ENCODE measurements around the gene UGT1A8.
"Not testable (repeated sequence)": the region's sequence is repeated elsewhere in the genome, so short reads cannot be mapped to it uniquely, and the experiment has no call there.

Gene UGT1A8

GRCh38 chr2:233745073-233745755 is 127.8 kb downstream of the UGT1A8 start:
- Histone ChIP-seq H3K27ac (no peak overlapping the region), H3K27me3 (replicated peaks) (no peaks in the 10 kb centered on the region), H3K4me3 (ENCODE audit: low read depth, low read length) (no peak overlapping the region), H3K36me3 (replicated peaks) (no peaks in the 10 kb centered on the region)
- no peak for TF ChIP-seq CTCF (IDR thresholded peaks at IDR 0.05; ENCODE audit: low read depth, low read length, missing control alignments)
- in situ Hi-C loops (cut with HindIII; ENCODE audit: low pct_ligation_motif_present, low sequenced_read_pairs): no loop called here
- DNase-seq: no peak

DNA sequence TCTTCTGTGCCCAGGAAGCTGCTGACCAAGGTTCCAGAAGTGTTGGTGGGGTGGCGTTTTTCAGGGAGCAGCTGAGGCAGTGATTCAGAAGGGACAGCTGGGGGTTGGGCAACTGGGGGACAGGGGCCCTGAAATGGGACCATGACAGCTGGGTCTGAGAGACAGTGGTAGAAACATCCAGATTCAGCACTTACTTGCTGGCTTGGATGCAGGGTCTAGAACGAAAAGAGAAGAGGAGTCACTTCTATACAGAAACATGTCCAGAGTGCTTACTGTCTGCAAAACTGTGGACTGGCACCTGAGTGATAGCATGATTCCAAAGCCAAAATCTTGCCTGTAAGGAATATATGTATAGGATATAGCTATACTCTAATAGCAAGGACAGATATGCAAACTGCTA is 128.4 kb downstream of the UGT1A8 start:
- in situ Hi-C loops (cut with HindIII; ENCODE audit: low pct_ligation_motif_present, low sequenced_read_pairs): not testable (repeated sequence)

GRCh38 chr2:233746475-233747282 is 129.2 kb downstream of the UGT1A8 start:
- no peak for DNase-seq
- in situ Hi-C loops (cut with HindIII; ENCODE audit: low pct_ligation_motif_present, low sequenced_read_pairs): no loop called here
- Histone ChIP-seq H3K36me3 (replicated peaks) (no peaks in the 10 kb centered on the region), H3K4me3 (ENCODE audit: low read depth, low read length) (no peak overlapping the region), H3K27ac (no peak overlapping the region), H3K27me3 (replicated peaks) (no peaks in the 10 kb centered on the region)
- TF ChIP-seq CTCF (IDR thresholded peaks at IDR 0.05; ENCODE audit: low read depth, low read length, missing control alignments): no peak

More for the DNA sequence above, 128.4 kb downstream of the UGT1A8 start:
- DNase-seq; H3K36me3 ChIP-seq (replicated peaks); H3K27ac ChIP-seq; H3K27me3 ChIP-seq (replicated peaks); H3K4me3 ChIP-seq (ENCODE audit: low read depth, low read length): not testable (repeated sequence)

DNA sequence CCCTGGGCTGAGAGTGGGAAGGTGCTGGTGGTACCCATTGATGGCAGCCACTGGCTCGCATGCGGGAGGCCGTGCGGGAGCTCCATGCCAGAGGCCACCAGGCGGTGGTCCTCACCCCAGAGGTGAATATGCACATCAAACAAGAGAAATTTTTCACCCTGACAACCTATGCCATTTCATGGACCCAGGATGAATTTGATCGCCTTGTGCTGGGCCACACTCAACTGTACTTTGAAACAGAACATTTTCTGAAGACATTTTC is 129.8 kb downstream of the UGT1A8 start:
- no peak for DNase-seq
- Histone ChIP-seq H3K27ac (no peak overlapping the region), H3K27me3 (replicated peaks) (no peaks in the 10 kb centered on the region), H3K4me3 (ENCODE audit: low read depth, low read length) (no peak overlapping the region), H3K36me3 (replicated peaks) (no peaks in the 10 kb centered on the region)
- in situ Hi-C loops (cut with HindIII; ENCODE audit: low pct_ligation_motif_present, low sequenced_read_pairs): no loop called here
- no peak for TF ChIP-seq CTCF (IDR thresholded peaks at IDR 0.05; ENCODE audit: low read depth, low read length, missing control alignments)

GRCh38 chr2:233750689-233751088 is 133.3 kb downstream of the UGT1A8 start:
- DNase-seq; H3K4me3 ChIP-seq (ENCODE audit: low read depth, low read length); H3K36me3 ChIP-seq (replicated peaks); H3K27ac ChIP-seq; H3K27me3 ChIP-seq (replicated peaks); in situ Hi-C loops (cut with HindIII; ENCODE audit: low pct_ligation_motif_present, low sequenced_read_pairs): not testable (repeated sequence)

- H3K4me3 ChIP-seq (ENCODE audit: low read depth, low read length); H3K27ac ChIP-seq; DNase-seq; H3K27me3 ChIP-seq (replicated peaks); H3K36me3 ChIP-seq (replicated peaks); in situ Hi-C loops (cut with HindIII; ENCODE audit: low pct_ligation_motif_present, low sequenced_read_pairs): not testable (repeated sequence)
These were observed 134.0 kb downstream of the UGT1A8 start for GRCh38 chr2:233751212-233752009.

GRCh38 chr2:233754872-233755611 is 137.6 kb downstream of the UGT1A8 start:
- no peak for DNase-seq
- Histone ChIP-seq H3K36me3 (replicated peaks) (no peaks in the 10 kb centered on the region), H3K27me3 (replicated peaks) (no peaks in the 10 kb centered on the region), H3K4me3 (ENCODE audit: low read depth, low read length) (no peak overlapping the region), H3K27ac (no peak overlapping the region)
- no peak for TF ChIP-seq CTCF (IDR thresholded peaks at IDR 0.05; ENCODE audit: low read depth, low read length, missing control alignments)
- in situ Hi-C loops (cut with HindIII; ENCODE audit: low pct_ligation_motif_present, low sequenced_read_pairs): no loop called here
